Aorta (tissue), 5 donors: Measurements from ENCODE around the gene FAM83D. TPM values are rescaled to one million over a fixed set of nuclear protein-coding genes. Genes with fewer than 3 reads are reported as not detected.
"Not testable (repeated sequence)": the region's sequence is repeated elsewhere in the genome, so short reads cannot be mapped to it uniquely, and the experiment has no call there.

Experiments
- ATAC-seq: fragments of 200-7000 bp; cut with Tn5 transposase; one replicate; pipeline ENCODE4 v1.9.1; 2022; ENCODE audit warnings: moderate library complexity; ENCODE audit not compliant: low FRiP score
- DNase-seq, 2 donors: peaks; one replicate each; pipeline ENCODE4 v3.0.0-alpha.2; 2020
- H3K27ac ChIP-seq, 2 donors: one replicate each; pipeline ENCODE4 v1.5.1; 2013; ENCODE audit warnings: low read length in 2 of 2, mild to moderate bottlenecking in 2 of 2, moderate library complexity in 2 of 2, control low read depth in 1 of 2, inconsistent platforms in 1 of 2, low read depth in 1 of 2
- H3K27me3 ChIP-seq, 2 donors: one replicate each; pipeline ENCODE4 v1.6.1; 2013; ENCODE audit warnings: control low read depth in 1 of 2, low read length in 1 of 2, mild to moderate bottlenecking in 1 of 2, moderate library complexity in 1 of 2; ENCODE audit not compliant: insufficient read depth in 2 of 2, control insufficient read depth in 1 of 2
- H3K36me3 ChIP-seq, 2 donors: one replicate each; pipeline ENCODE4 v1.6.1; 2013; ENCODE audit warnings: control low read depth in 1 of 2, low read length in 1 of 2, mild to moderate bottlenecking in 1 of 2; ENCODE audit not compliant: insufficient read depth in 2 of 2, control insufficient read depth in 1 of 2
- H3K4me1 ChIP-seq, 2 donors: one replicate each; pipeline ENCODE4 v1.6.1; 2013; ENCODE audit warnings: low read length in 2 of 2, control low read depth in 1 of 2, mild to moderate bottlenecking in 1 of 2, moderate library complexity in 1 of 2; ENCODE audit not compliant: insufficient read depth in 2 of 2, control insufficient read depth in 1 of 2
- H3K4me3 ChIP-seq, 2 donors: one replicate each; pipeline ENCODE4 v1.5.1; 2013; ENCODE audit warnings: low read length in 2 of 2, control low read depth in 1 of 2, mild to moderate bottlenecking in 1 of 2
- H3K9me3 ChIP-seq: one replicate; pipeline ENCODE4 v1.6.1; 2013; ENCODE audit warnings: mild to moderate bottlenecking, low read length; ENCODE audit not compliant: control insufficient read depth
- WGBS, 2 donors: extraction: QIAGEN DNeasy Blood & Tissue Kit; methylation state at CpG; one replicate each; pipeline ENCODE4 v1.1.7; 2013; 5-methylcytosine and 5-hydroxymethylcytosine counted together
- intact Hi-C, 2 donors: fragments of 100-400 bp; cut with DNase I; formaldehyde crosslinking; loops; one replicate each; pipeline versions ENCODE4 v1.14.2 to v1.15.0; 2022
- polyA plus RNA-seq, 2 donors: library from polyadenylated mRNA; stranded (reverse); fragments of 200-250 nt; gene quantifications; one replicate each; pipeline ENCODE4 v1.2.3, GENCODE V29; 2013
- total RNA-seq, 2 donors: library from RNA; stranded (reverse); fragmentation: NEBNext Ultra II Directional; extraction: Animal tissue kit (Norgen Biotek cat#: 25700); gene quantifications; one replicate each; pipeline ENCODE4 v1.2.1, GENCODE V29; 2021
- donor health status: healthy with polysubstance abuse.
- donor health status: Bipolar disorder and iron deficiency.
- donor health status: DM: no; HTN: no; CAD: no.
- donor health status: DM: no; HTN: no; CAD: no.
- donor health status: DM: yes; HTN: yes; CAD: no.

The FAM83D gene
- total and polyA plus RNA-seq, 4 donors = 1.1 to 6.1 (median 3.1) TPM

- intact Hi-C loops = no loop called here
- Histone ChIP-seq H3K27me3 (no peaks in the 10 kb centered on the region), H3K36me3 (no peaks in the 10 kb centered on the region), H3K27ac (no peak overlapping the region), H3K4me1 (no peaks in the 10 kb centered on the region), H3K4me3 (no peak overlapping the region), H3K9me3 (no peaks in the 10 kb centered on the region)
- DNase-seq (no peak), ATAC-seq (no peak)
- 96% methylated on average over 6 of the region's 6 CpGs for WGBS, 2 donors
These were observed 25.9 kb downstream of the FAM83D start for GRCh38 chr20:38952153-38952552.

- no peak for ATAC-seq
- intact Hi-C loops = no loop called here
- no peak for DNase-seq
- no peak overlapping the region for H3K4me3 ChIP-seq
- H3K36me3 ChIP-seq = no peaks in the 10 kb centered on the region
- no peaks in the 10 kb centered on the region for H3K27me3 ChIP-seq
- H3K9me3 ChIP-seq = no peaks in the 10 kb centered on the region
- no peaks in the 10 kb centered on the region for H3K4me1 ChIP-seq
- no peak overlapping the region for H3K27ac ChIP-seq
- WGBS, 2 donors = 94 to 97% methylated on average over 8 of the region's 8 CpGs
These were observed 27.6 kb downstream of the FAM83D start for GRCh38 chr20:38953630-38954340.

- Histone ChIP-seq H3K36me3 (no peaks in the 10 kb centered on the region), H3K4me3 (no peak overlapping the region), H3K27me3 (no peaks in the 10 kb centered on the region), H3K4me1 (peaks cover 2 to 5% of the 10 kb centered on the region in 2 donors), H3K27ac (no peak overlapping the region), H3K9me3 (no peaks in the 10 kb centered on the region)
- intact Hi-C loops = no loop called here
- DNase-seq = no peak
- no peak for ATAC-seq
- WGBS, 2 donors = 93 to 94% methylated on average over 5 of the region's 5 CpGs
These were observed 31.1 kb downstream of the FAM83D start for GRCh38 chr20:38957235-38957876.

- Histone ChIP-seq H3K27ac (no peak overlapping the region), H3K36me3 (no peaks in the 10 kb centered on the region), H3K4me1 (peaks cover 2 to 5% of the 10 kb centered on the region in 2 donors), H3K4me3 (no peak overlapping the region), H3K27me3 (no peaks in the 10 kb centered on the region), H3K9me3 (no peaks in the 10 kb centered on the region)
- DNase-seq (no peak), ATAC-seq (no peak)
- 92 to 93% methylated on average over 8 of the region's 8 CpGs for WGBS, 2 donors
- intact Hi-C loops = no loop called here
These were observed 31.8 kb downstream of the FAM83D start for GRCh38 chr20:38957915-38958485.

- not testable (repeated sequence) for H3K4me3 ChIP-seq, DNase-seq, H3K27me3 ChIP-seq, H3K9me3 ChIP-seq, H3K4me1 ChIP-seq, H3K27ac ChIP-seq, ATAC-seq, H3K36me3 ChIP-seq
- intact Hi-C loops = loop anchor here in 1 of 2 donors (10.0 kb wide), 1 partner anchor 205 kb away; no protein-coding TSS in a partner anchor
- 95% methylated on average over 9 of the region's 9 CpGs for WGBS, 2 donors
These were observed 34.0 kb downstream of the FAM83D start for GRCh38 chr20:38960187-38960687.

GRCh38 chr20:38961530-38962043 is 35.4 kb downstream of the FAM83D start:
- H3K27ac ChIP-seq = peak overlapping the region in 1 of 2 donors; percentile 64
- H3K4me3 ChIP-seq = peak overlapping the region; percentile 55 to 63
- ATAC-seq = no peak
- no peak for DNase-seq
- no peaks in the 10 kb centered on the region for H3K27me3 ChIP-seq
- 7% methylated on average over 16 of the region's 16 CpGs for whole genome bisulfite sequencing, 2 donors
- H3K36me3 ChIP-seq = no peaks in the 10 kb centered on the region
- no peaks in the 10 kb centered on the region for H3K9me3 ChIP-seq
- intact Hi-C loops = loop anchor here in 1 of 2 donors (2.0 to 10.0 kb wide), 2 partner anchors 35 to 207 kb away; partner anchors contain the start of gene FAM83D
- H3K4me1 ChIP-seq = peaks cover 2 to 5% of the 10 kb centered on the region in 2 donors

GRCh38 chr20:38962044-38962927 is 36.1 kb downstream of the FAM83D start, which contains the start of gene DHX35:
Gene DHX35, plus strand, starts transcription at chr20:38962344. Its CDS starts 24 bp downstream, at chr20:38962368.
- no peaks in the 10 kb centered on the region for H3K27me3 ChIP-seq
- peak; percentile 100 for ATAC-seq
- peak; percentile 99 to 100 for DNase-seq
- intact Hi-C loops = loop anchor here in 1 of 2 donors (2.0 to 10.0 kb wide), 2 partner anchors 35 to 207 kb away; partner anchors contain the start of gene FAM83D
- H3K27ac ChIP-seq = peak within 1 kb of the TSS in 1 of 2 donors; percentile 76
- H3K9me3 ChIP-seq = no peaks in the 10 kb centered on the region
- peak within 1 kb of the TSS; percentile 86 to 89 for H3K4me3 ChIP-seq
- H3K36me3 ChIP-seq = no peaks in the 10 kb centered on the region
- H3K4me1 ChIP-seq = peaks cover 2 to 5% of the 10 kb centered on the region in 2 donors
- WGBS, 2 donors = 0 to 1% methylated on average over 68 to 70 of the region's 70 CpGs
